GM21360 (cell line): ENCODE measurements around the gene AKAP12.
"Not testable (repeated sequence)": the region's sequence is repeated elsewhere in the genome, so short reads cannot be mapped to it uniquely, and the experiment has no call there.

Source experiments
- ATAC-seq: cut with Tn5 transposase; IDR thresholded peaks from one replicate; pipeline ENCODE4 v1.9.1; 2021; ENCODE audit warnings: mild to moderate bottlenecking, moderate library complexity; ENCODE audit not compliant: unreplicated experiment

Gene AKAP12

DNA sequence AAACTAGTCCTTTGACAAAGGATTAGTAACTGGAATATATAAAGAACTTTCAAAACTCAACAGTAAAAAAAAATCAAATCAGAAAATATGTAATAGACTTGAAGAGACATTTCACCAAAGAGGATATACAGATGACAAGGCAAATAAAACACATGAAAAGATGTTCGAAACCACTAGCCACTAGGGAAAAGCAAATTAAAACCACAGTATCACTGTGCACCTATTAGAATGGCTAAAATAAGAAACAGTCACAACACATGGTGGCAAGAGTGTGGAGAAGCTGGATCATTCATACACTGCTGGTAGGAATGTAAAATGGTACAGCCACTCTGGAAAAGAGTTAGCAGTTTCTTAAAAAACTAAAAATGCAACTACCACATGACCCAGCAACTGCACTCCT, 136.7 kb downstream of the AKAP12 start:
- ATAC-seq = peak; percentile 32

DNA sequence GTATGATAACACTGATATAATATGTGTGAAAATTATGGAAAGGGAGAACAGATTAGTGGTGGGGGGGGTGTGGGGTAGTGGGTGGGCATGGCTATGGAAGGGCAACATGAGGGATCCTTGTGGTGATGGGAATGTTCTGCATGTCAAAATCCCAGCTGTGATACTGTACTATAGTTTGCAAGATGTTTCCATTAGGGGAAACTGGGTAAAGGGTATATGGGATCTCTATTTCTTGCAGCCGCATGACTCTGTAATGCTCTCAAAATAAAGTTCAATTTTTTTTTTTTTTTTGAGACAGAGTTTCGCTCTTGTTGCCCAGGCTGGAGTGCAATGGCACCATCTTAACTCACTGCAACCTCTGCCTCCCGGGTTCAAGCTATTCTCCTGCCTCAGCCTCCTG, 137.3 kb downstream of the AKAP12 start:
- no peak for ATAC-seq

DNA sequence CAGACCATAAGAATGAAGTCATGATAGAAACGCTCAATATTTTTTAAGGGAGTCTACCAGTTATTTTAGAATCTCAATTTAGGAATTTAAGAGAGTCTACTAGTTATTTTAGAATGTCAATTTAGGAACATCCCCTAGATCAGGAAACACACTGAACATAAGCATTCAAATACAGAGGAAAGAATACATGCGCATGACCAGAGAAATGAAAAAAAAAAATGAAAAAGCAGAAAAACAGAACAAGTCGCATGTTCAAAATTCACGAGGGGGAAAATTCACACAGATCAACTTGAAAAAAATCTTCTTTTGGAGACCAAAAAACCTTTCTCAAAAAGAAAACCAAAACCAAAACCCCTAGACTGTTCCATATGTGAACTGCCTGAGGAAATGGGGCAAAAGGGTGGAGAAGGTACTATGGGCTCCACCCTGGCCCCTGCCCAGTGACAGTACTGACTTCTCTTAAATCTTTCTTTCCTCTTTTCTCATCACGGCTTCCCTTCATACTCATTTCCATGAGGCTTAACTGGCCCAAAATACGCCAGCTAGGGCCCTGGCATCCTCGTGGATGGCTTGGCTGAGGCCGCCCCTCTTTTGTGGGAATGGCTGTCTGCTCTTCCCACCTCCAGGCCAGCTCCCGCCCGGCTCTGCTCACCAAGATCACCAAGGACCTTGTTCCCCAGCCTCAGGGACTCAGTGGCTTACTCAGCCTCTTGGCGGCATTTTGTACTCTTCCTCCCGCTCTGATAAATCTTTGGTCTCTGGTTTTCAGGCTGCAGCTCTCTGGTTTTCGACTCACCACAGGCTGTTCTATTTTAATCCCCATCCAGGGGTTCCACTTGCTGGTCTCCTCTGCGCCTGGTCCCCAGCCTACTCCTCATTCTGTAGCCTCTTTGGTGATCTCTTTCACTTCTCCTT, 140.4 kb downstream of the AKAP12 start:
- ATAC-seq = peak; percentile 62

DNA sequence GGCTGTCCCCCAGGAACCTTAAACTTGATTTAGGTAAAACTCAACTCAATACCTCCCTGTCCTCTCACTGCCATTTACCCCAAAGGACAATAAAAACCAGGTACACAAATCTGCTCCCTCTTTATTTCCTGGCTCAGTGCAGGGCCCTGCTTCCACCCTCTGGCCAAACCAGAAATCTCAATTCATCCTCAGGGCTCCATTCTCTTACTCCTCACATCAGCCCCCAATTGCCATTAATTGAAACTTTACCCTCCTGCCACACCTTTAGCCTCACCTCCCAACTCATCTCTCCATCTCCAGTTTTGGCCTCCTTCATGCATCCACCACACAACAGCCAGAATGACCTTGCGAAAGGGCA, 141.1 kb downstream of the AKAP12 start:
- no peak for ATAC-seq

DNA sequence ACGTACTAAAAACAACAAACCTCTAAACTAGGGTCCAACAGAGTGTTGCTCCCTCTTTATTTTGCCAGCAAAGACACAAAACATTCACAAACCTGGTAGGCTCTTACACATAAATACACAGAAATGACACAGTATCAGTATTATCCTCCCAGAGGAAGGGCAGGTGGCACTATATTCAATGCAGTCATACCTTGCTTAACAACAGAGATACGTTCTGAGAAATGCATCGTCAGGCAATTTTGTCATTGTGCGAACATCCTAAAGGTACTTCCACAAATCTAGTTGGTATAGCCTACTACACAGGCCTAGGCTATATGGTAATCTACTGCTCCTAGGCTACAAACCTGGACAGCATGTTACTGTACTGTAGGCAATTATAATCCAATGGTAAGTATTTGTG, 142.0 kb downstream of the AKAP12 start:
- no peak for ATAC-seq

DNA sequence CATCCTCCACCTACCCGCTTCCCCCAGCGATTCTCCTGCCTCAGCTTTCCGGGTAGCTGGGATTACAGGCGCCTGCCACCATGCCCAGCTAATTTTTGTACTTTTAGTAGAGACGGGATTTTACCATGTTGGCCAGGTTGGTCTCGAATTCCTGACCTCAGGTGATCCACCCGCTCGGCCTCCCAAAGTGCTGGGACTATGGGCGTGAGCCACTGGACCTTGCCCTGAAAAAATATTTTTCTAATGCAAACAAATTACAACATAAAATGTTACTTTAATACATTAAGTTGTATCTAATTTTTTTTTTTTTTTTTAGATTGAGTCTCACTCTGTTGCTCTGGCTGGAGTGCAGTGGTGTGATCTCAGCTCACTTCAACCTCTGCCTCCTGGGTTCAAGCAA, 142.9 kb downstream of the AKAP12 start:
- ATAC-seq = not testable (repeated sequence)

DNA sequence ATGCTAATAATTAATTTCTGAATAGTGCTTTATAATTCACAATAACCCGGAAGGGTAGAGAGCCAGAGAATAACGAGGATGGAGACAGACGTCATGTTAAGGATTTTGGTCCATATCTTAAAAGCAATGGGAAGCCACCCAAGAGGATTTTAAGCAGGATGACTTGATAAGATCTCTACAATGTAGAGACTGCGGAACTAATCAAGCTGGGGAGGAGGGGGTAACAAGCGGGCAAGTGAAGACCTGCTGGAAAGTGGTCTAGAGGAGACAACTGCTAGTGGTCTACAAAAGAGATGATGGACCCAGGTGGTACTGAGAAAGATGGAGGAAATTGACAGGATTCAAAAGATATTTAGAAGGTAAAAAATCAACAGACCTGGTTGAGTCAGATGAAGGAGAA, 144.4 kb downstream of the AKAP12 start:
- ATAC-seq = no peak

DNA sequence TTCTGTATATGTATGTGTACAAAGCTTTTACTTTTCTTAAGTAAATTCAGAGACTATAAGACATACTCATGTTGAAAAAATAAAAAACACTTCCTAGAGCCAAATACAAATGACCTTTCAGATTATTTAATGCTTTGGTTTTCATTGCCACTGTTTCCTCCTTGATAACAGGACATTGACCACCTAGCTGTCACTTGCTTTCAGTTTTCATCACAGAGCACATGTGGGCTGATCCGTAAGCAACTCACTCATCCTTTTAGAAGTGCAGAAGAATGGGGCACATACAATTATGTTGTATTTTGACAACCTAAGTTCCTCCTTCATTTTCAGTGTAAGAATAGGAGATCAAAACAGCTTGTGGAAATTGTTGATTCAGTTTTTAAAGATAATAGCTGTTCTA, 145.4 kb downstream of the AKAP12 start:
- no peak for ATAC-seq

DNA sequence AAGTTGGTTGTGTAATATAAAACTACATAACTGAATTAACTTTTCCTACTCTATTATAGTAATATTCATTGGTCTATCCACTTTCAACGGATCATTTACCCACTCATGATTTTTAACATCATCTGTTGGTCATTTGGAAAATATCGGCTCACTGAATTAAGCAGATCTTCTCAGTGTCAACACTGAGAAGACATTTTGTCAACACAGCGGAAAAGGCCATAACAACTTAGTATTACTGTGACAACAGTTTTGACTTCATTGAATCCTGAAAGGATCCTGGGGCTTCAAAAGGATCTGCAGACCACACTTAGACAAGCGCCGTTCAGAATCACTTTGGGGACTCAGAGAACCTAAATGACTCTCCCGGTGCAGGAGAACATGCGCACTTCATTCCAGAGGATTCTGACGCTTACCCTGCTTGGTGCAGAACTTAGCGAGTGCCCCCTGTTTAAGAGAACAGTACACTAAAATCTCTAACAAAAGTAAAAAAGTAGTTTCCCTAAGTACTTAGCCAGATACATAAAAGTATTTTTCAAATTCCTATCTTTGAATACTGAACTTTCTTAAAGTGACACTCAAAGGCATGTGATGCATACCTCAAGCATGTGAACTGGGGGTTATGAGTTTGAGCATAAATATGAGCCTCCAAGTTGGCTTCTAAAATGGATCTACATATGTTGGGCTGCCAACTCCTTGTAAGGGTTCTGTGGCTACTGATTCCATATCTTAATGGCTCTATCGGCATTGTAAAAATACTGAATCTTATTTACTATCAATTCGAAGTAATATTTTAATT, 147.6 kb downstream of the AKAP12 start:
- no peak for ATAC-seq

DNA sequence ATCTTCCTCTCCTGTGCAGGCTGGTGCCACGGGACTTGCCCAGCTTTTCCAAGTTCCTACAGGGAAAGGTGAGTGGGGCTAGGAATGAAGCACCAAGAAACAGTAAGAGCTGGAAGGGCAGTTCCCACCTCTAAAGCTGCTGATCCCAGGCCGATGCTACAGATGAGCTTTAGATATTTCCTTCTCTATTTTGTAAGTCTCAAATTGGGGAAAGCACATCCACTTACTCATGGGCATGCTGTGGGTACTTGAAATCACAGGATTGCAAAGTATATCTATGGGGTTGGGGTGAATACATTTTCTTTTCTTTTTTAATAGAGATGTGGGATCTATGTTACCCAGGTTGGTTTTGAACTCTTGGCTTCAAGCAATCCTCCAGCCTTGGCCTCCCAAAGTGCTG, 148.5 kb downstream of the AKAP12 start:
- ATAC-seq = no peak

DNA sequence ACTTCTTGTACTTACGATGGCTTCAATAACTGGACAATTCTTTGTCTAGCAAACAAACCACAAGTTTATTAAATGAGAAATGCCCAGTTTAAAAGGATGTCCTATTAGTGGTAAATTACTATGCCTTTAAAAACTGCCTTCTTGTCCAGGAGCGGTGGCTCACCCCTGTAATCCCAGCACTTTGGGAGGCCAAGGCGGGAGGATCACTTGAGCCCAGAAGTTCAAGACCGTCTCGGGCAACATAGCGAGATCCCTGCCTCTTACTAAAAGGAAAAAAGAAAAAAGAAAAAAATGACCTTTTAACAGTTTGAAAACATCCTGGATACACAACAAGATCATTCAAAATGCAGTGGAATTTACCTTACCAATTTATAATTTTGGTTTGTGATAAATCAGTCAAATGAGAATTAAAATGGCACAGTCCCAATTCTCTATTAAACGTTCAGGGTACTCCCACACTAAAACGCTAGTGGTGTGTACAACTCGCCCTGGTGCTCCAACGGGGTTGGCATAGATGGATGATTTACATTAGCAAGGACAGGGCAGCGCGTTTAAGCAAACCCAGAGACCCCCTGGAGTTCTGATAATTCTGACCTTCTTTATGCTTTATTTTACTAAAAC, 149.3 kb downstream of the AKAP12 start:
- no peak for ATAC-seq

DNA sequence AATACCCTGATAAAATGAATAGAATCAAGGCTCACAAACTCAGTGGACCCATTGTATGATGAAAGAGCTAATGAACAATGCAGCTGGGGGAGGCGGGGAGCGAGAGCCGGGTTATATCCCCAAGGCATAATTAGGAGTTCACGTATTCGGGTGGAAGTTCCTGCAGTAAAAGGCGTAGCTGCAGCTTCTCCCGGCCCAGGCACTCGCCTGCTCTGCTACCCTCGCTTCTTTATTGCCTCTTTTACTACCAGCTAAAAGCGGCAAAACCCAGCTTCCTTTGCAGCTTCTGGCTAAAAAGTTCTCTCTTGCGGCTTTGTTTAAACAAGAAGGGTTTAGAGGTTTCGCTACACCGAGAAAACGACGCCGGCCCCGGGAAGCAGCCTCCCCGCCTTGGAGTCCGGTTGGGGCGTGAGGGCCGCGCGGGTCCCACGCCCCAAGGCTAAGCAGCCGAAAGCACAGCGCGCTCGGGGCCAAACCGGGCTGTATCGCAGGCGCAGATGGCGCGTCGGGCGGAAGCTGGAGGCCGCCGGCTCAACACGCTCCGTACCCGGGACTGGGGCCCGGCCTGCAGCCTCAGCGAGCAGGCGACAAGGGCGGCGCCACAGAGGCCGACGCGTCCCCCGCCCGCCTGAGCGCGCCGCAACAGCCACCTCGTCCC, 150.0 kb downstream of the AKAP12 start:
- peak; percentile 56 for ATAC-seq

DNA sequence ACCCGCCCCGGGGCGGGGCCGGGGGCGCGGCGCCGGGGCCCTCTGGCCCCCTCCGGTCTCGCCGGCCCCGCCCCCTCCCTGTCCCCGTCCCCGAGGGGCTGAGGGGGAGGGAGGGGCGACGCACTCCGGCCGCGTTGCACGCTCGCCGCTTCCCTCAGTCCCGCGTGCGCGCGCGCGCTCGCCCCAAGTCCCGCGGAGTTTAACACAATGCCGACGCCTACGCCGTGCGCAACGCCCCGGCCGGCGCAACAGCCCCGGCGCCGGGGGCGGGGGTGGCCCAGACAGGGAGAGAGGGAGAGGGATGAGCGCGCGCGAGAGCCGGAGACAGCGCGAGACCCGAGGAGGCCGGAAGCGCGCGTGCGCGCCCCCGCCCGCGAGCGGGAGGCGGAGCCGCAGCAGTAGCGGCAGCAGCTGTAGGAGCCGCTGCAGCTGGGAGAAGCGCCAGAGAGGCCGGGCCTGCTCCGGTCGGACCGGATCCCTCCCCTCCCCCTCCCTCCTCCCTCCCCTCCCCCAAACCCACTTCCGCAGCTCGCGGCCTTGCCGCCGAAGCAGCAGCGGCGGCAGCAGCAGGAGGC, 150.6 kb downstream of the AKAP12 start:
- peak; percentile 79 for ATAC-seq

DNA sequence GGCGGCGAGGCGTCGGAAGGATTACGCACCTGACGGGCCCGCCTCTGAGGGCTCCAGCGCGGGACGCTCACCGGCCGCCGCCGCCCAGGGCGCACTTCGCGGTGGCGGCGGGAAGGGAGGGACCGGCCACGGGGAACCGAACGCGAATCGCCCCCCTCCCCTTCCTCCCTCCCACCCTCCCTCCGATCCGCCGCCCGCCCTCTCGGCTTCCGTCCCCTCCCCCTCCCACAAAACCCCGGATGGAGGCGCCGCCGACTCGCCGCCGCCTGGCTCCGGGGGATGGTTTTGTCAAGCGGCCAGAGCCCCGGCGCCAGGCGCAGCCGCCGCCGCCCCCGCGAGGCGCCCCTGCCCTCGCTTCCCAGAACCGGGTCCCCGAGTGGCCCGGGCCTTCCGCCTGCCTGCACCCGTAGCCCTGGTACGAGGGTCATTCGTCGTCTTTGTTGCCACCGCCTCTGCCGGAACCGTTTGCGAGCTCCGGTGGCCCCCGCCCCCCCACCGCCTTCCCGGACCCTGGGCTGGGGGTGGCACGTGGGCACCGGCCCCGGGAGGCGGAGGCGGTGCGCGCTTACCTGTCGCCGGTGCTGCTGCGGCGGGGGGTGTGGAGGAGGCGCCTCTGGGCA, 151.2 kb downstream of the AKAP12 start:
- ATAC-seq = peak; percentile 5

DNA sequence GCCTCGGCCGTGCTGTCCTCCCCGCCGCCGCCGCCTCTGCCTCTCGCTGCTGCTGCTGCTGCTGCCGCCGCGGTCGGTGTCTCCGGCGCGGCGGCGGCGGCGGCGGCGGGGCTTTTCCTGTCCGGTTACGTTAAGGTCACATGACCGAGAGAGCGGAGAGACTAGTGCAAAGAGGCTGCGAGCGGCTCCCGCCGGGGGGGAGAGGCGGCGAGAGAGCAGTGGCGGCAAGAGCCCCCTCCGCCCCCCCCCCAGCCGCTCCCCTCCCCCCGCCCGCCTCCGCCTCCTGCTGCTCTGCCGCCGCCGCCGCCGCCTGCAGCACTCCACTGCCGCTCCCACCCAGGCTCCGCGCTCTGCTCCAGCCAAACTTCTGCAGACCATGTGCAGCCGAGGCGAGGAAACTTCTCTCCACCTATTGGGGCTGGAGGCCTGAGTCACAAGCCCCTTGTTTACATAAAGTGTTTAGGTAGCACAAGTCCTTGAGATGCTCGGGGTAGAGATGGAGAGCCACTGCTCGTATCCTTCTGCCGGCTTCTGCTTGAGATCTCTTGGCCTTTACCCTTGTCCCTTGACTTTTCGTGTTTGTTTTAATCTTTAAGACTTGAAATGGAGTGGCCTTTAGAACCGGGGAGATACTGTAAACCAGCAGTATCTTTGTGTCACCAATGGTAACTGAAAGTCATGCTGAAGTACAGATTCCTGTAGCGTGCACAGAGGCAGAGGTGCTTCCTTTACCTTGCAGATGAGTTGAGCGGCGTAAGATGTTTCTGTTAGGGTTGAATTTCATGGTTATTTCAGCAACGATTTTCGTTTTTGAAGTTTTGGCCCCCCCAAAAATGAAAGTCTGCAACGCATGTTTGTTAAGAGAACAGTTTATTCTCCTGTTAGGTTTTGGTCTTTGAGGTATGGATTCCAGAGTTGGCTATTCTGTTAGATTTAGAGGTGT, 152.0 kb downstream of the AKAP12 start, which contains the start of gene ZBTB2:
Gene ZBTB2, minus strand, starts transcription at position 89 of the 943 bp plus-strand sequence. CDS start 17,922 bp downstream, outside the sequence.
- ATAC-seq = peak; percentile 17

DNA sequence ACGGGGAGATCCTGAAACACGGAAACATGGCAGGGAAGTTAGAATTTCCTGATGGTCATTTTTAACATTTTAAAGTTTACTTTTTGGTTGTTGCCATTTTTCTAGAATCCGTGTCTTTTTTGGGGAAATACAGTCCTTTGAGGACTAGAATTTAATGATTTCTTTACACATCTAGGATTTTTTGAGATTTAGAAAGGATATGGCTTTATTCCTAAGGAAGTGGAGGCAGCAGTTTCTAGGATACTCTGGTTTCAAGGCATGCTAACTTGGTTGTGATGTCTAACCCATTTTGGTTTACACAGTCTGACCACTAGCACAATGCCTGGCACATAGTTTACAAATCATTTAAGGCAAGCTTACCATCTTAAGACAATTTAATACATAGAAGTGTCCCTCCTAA, 152.7 kb downstream of the AKAP12 start:
- ATAC-seq = no peak

DNA sequence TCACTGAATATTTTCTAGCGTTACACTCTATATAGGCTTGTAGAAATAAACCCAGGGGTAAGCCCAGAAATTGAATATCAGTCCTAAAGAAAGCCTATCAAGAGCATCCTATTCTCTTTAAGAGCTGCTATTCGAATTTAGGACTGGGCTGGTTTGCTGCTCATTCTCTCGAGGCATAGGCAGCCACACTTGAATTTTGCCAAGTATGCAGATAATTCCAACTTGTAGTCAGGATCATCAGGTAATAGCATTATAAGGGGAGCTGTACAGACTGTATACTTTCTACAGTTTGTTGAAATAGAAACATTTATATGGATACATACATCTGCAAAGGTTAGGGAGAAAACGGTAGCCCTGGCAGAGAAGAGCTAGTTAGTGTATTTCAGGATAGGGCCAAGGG, 153.6 kb downstream of the AKAP12 start:
- no peak for ATAC-seq

DNA sequence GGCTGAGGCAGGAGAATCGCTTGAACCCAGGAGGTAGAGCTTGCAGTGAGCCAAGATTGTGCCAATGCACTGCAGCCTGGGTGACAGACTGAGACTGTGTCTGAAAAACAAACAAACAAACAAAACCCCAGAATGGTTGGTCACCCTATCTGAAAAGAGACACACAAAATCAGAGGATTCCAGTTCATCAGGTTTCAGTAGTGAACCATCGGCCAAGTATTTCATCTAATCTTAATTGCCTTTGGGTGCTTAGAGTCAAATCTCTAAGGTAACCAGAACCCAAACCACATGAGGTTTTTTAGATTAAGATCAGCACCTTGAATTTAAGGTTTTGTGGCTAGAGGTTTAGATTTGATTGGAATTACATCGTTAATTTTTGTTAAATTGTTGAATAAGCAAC, 159.9 kb downstream of the AKAP12 start:
- no peak for ATAC-seq

DNA sequence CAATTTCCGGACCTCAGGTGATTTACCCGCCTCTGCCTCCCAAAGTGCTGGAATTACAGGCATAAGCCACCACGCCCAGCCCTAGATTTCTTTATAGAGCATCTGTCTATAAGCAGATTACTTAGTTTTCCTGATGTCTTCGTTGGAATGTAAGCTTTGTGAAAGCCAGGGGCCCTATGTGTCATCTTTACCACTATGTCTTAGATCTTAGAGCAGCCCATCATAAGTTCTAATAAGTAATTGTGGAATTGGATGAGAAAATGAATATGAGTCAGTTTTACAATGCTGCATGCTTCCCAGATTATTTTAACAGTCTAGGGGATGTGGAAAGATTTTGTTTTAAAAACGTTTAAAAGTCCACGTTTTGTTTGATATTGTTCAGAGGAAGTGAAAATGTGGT, 160.7 kb downstream of the AKAP12 start:
- no peak for ATAC-seq
